Peyer's patch (tissue), 4 donors: ENCODE data around the gene IL22RA1.

Experiments used
- CTCF ChIP-seq, 6 experiments: fragments of 450-650 bp in 4 of 6; fragments of 200-600 bp in 2 of 6; sonication (generic) in 1 of 6; IDR thresholded peaks; one replicate each; pipeline ENCODE4 v1.5.1; 2017 to 2019; ENCODE audit warnings: antibody characterized with exemption in 6 of 6, mild to moderate bottlenecking in 3 of 6, moderate library complexity in 1 of 6
- POLR2A ChIP-seq, 2 donors: fragments of 450-650 bp; IDR thresholded peaks; one replicate each; pipeline ENCODE4 v1.5.1; 2017; ENCODE audit warnings: antibody characterized with exemption in 2 of 2, mild to moderate bottlenecking in 2 of 2, moderate library complexity in 2 of 2

GRCh38 chr1:24168245-24168644 lies 25.3 kb upstream of the IL22RA1 start:
- TF ChIP-seq CTCF (IDR thresholded peaks at IDR 0.05), result no peak
- TF ChIP-seq POLR2A (IDR thresholded peaks at IDR 0.05), result no peak
